Testis (tissue), 3 donors: Measurements from ENCODE around the gene SQSTM1. TPM values are rescaled to one million over a fixed set of nuclear protein-coding genes. Genes with fewer than 3 reads are reported as not detected.

Source experiments
- DNase-seq: peaks from one replicate; pipeline ENCODE4 v3.0.0-alpha.2; 2019
- H3K27ac ChIP-seq, 2 donors: fragments of 200-600 bp; sonication (generic); one replicate each; pipeline ENCODE4 v1.5.1; 2019
- H3K27me3 ChIP-seq: fragments of 200-600 bp; sonication (generic); one replicate; pipeline ENCODE4 v1.5.1; 2019
- H3K36me3 ChIP-seq: fragments of 200-600 bp; sonication (generic); one replicate; pipeline ENCODE4 v1.5.1; 2017; ENCODE audit warnings: low read depth; ENCODE audit errors: missing control alignments
- H3K4me1 ChIP-seq: fragments of 200-600 bp; sonication (generic); one replicate; pipeline ENCODE4 v1.5.1; 2019
- H3K4me3 ChIP-seq, 2 donors: fragments of 200-600 bp; sonication (generic); one replicate each; pipeline ENCODE4 v1.5.1; 2017 to 2019
- H3K9me3 ChIP-seq: fragments of 200-600 bp; sonication (generic); one replicate; pipeline ENCODE4 v1.5.1; 2017
- POLR2A ChIP-seq: fragments of 450-650 bp; IDR thresholded peaks from one replicate; pipeline ENCODE4 v1.6.1; 2017; ENCODE audit warnings: antibody characterized with exemption, mild to moderate bottlenecking, moderate library complexity
- WGBS, 2 donors: methylation state at CpG; one replicate each; pipeline ENCODE4 v1.1.5; 2018; 5-methylcytosine and 5-hydroxymethylcytosine counted together
- intact Hi-C: fragments of 100-400 bp; cut with DNase I; formaldehyde crosslinking; loops from one replicate; pipeline ENCODE4 v1.15.1; 2023; ENCODE audit warnings: low total_unique reads
- polyA plus RNA-seq: library from polyadenylated mRNA; stranded (reverse); fragments of 350-450 nt; fragmentation: Illumina TruSeq; extraction: RNeasy Lipid Tissue Mini Kit (QIAGEN cat#74804); gene quantifications from one replicate; pipeline ENCODE4 v1.2.3, GENCODE V29; 2014; ENCODE audit warnings: low read depth, low replicate concordance; ENCODE audit not compliant: insufficient read depth
- total RNA-seq, 2 donors: library from RNA; depleted of rRNA; stranded (reverse); fragments of >200 nt; gene quantifications; one replicate each; pipeline ENCODE4 v1.2.3, GENCODE V29; 2016
- TF ChIP-seq, protein P1 (sequence below), 3 experiments: fragments of 450-650 bp in 2 of 3; fragments of 200-600 bp in 1 of 3; sonication (generic) in 1 of 3; IDR thresholded peaks; one replicate each; pipeline ENCODE4 v1.5.1; 2016 to 2019; ENCODE audit warnings: antibody characterized with exemption in 3 of 3, mild to moderate bottlenecking in 2 of 3, moderate library complexity in 1 of 3

Gene SQSTM1
- total and polyA plus RNA-seq, 3 donors from 2014 or later, result 165 to 255 (median 192) TPM

DNA sequence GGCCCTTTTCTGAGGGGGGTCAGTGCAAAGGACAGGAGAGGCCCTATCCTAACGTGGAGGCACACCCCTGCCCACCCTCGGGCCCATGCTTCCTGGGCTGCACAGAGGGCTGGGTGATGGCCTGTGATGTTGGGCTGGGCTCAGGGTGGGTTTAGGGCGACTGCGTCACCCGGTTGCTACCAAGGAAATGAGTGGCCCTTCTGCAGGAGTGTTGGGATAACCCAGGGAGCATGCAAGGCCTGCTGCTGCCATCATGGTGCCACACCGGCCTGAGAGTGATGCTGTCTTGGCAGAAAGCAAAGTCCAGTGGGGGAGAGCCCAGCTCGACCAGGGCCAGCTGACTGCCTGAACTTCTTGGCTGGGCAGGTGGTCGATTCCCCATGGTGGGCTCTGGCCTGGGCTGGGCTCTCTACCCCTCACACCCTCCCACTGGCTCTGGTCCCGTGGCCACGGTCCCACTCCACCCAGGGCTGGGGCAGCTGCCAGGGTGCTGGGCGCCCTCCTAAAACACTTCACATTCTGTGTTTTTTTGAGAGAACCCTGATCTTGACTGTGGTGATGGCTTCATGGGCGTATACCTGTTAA, 59.5 kb downstream of the SQSTM1 start:
- no peak for DNase-seq
- H3K36me3 ChIP-seq, result peaks cover 3% of the 10 kb centered on the region
- TF ChIP-seq, protein P1, sequence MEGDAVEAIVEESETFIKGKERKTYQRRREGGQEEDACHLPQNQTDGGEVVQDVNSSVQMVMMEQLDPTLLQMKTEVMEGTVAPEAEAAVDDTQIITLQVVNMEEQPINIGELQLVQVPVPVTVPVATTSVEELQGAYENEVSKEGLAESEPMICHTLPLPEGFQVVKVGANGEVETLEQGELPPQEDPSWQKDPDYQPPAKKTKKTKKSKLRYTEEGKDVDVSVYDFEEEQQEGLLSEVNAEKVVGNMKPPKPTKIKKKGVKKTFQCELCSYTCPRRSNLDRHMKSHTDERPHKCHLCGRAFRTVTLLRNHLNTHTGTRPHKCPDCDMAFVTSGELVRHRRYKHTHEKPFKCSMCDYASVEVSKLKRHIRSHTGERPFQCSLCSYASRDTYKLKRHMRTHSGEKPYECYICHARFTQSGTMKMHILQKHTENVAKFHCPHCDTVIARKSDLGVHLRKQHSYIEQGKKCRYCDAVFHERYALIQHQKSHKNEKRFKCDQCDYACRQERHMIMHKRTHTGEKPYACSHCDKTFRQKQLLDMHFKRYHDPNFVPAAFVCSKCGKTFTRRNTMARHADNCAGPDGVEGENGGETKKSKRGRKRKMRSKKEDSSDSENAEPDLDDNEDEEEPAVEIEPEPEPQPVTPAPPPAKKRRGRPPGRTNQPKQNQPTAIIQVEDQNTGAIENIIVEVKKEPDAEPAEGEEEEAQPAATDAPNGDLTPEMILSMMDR (IDR thresholded peaks at IDR 0.05), result no peak
- TF ChIP-seq POLR2A, result no peak
- intact Hi-C loops, result no loop called here
- no peaks in the 10 kb centered on the region for H3K4me1 ChIP-seq
- H3K4me3 ChIP-seq, result no peak overlapping the region
- H3K27ac ChIP-seq, result no peak overlapping the region
- no peaks in the 10 kb centered on the region for H3K9me3 ChIP-seq
- WGBS, 2 donors, result 93 to 97% methylated on average over 3 to 12 of the region's 12 CpGs
- H3K27me3 ChIP-seq, result no peaks in the 10 kb centered on the region

DNA sequence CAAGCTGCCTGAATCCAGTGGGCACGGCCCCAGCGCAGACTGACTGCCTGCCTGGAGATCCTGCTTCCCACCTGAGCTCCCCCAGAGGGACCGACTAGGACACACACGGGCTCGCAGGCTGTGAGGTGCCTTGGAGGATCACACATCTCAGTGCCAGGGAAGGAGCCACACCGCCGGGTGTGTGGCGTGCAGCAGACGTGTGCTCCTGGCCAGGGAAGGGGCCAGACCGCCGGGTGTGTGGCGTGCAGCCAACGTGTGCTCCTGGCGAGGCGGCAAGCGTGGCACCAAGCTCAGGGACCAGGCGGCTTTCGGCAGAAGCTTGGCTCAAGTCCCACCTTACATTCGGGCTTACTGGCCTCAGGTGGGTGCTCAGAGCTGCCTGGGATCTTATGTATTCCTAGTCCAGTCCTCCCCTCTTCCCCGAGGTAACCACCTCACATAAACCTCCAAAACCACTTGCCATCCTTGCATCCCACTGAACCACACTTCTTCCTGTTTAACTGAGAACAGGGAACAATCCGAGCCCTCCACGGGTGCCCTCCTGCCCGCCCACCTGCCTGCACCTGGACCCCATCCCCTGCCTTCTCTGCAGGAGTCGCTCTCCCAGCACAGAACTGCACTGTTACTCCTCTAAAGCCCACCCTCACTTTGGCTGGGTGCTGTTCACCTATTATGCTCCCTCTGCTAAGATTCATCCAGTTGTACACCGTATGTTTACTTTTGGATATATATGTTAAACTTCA, 60.3 kb downstream of the SQSTM1 start:
- DNase-seq, result no peak
- H3K36me3 ChIP-seq, result peaks cover 3% of the 10 kb centered on the region

DNA sequence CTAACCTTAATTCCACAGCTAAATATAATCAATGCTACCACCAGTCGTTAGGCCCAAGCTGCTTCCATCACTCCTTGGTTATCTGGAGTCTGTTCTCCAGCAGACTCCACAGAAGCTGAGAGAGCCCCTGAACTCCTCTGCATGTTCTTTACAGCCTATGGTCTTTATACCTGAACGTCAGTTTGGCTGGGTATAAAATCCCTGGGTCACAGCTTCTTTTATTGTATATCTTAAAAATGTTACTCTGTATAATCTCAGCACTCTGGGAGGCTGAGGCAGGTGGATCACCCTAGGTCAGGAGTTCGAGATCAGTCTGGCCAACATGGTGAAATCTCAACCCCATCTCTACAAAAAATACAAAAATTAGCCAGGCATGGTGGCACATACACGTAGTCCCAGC, 61.6 kb downstream of the SQSTM1 start:
- intact Hi-C loops, result no loop called here
- TF ChIP-seq, protein P1 (IDR thresholded peaks at IDR 0.05), result no peak
- no peak for TF ChIP-seq POLR2A
- Histone ChIP-seq H3K9me3 (no peaks in the 10 kb centered on the region), H3K27me3 (no peaks in the 10 kb centered on the region), H3K27ac (no peak overlapping the region), H3K36me3 (peaks cover 3% of the 10 kb centered on the region), H3K4me3 (no peak overlapping the region), H3K4me1 (no peaks in the 10 kb centered on the region)
- WGBS, 2 donors, result 77 to 99% methylated on average over 4 of the region's 4 CpGs
- no peak for DNase-seq

More for the DNA sequence above, 60.3 kb downstream of the SQSTM1 start:
- intact Hi-C loops, result no loop called here
- Histone ChIP-seq H3K27ac (no peak overlapping the region), H3K4me3 (no peak overlapping the region), H3K27me3 (no peaks in the 10 kb centered on the region), H3K9me3 (no peaks in the 10 kb centered on the region), H3K4me1 (no peaks in the 10 kb centered on the region)
- TF ChIP-seq, protein P1 (IDR thresholded peaks at IDR 0.05), result no peak
- TF ChIP-seq POLR2A, result no peak
- WGBS, 2 donors, result 93% methylated on average over 20 to 25 of the region's 25 CpGs

DNA sequence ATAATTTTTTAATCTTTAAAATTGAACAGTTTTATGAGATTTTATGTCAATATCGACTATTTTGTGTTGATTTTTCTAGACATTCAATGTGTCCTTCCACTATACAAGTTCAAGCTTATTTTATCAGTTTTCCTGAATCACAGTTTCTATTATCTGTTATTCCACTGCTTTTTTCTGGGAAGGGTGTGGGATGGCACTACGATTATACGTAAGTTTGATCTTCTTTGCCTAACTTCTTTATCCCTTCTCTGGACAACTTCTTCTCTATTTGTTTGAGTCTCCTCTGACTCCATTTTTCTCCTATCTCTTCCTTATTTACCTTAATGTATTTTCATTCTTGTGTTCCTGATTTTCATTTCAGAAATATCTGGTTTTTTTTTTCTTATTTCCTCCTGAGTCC, 62.5 kb downstream of the SQSTM1 start:
- DNase-seq, result no peak
- no peaks in the 10 kb centered on the region for H3K27me3 ChIP-seq
- peaks cover 3% of the 10 kb centered on the region for H3K36me3 ChIP-seq
- no peaks in the 10 kb centered on the region for H3K9me3 ChIP-seq
- H3K27ac ChIP-seq, result no peak overlapping the region
- WGBS, 2 donors, result 93 to 97% methylated on average over 3 of the region's 3 CpGs
- intact Hi-C loops, result no loop called here
- TF ChIP-seq POLR2A, result no peak
- TF ChIP-seq, protein P1 (IDR thresholded peaks at IDR 0.05), result no peak
- no peaks in the 10 kb centered on the region for H3K4me1 ChIP-seq
- H3K4me3 ChIP-seq, result no peak overlapping the region
